EL (cell line): ENCODE data around the gene GATAD2A.
"Not testable (repeated sequence)": the region's sequence is repeated elsewhere in the genome, so short reads cannot be mapped to it uniquely, and the experiment has no call there.

Experiments used
- DNase-seq: peaks from one replicate; pipeline ENCODE4 v3.0.0-alpha.2; 2016

Gene GATAD2A

GRCh38 chr19:19468424-19469050 lies 63.1 kb downstream of the GATAD2A start:
- DNase-seq: no peak

GRCh38 chr19:19470579-19470978 lies 65.1 kb downstream of the GATAD2A start:
- no peak for DNase-seq

GRCh38 chr19:19471682-19472081 lies 66.2 kb downstream of the GATAD2A start:
- DNase-seq: no peak

GRCh38 chr19:19472106-19472505 lies 66.6 kb downstream of the GATAD2A start:
- not testable (repeated sequence) for DNase-seq

GRCh38 chr19:19475015-19475765 lies 69.7 kb downstream of the GATAD2A start:
- no peak for DNase-seq

- no peak for DNase-seq
Observed at GRCh38 chr19:19475849-19476828, 70.7 kb downstream of the GATAD2A start.

GRCh38 chr19:19477705-19478383 lies 72.4 kb downstream of the GATAD2A start:
- DNase-seq: no peak

- DNase-seq: no peak
Observed at GRCh38 chr19:19480688-19481087, 75.2 kb downstream of the GATAD2A start.

GRCh38 chr19:19482809-19483596 lies 77.5 kb downstream of the GATAD2A start:
- DNase-seq: no peak

GRCh38 chr19:19485161-19485997 lies 79.9 kb downstream of the GATAD2A start:
- DNase-seq: peak; percentile 62

GRCh38 chr19:19485998-19486290 lies 80.5 kb downstream of the GATAD2A start:
- DNase-seq: no peak

GRCh38 chr19:19486343-19487076 lies 81.0 kb downstream of the GATAD2A start:
- no peak for DNase-seq

- no peak for DNase-seq
Observed at GRCh38 chr19:19487077-19487949, 81.8 kb downstream of the GATAD2A start.

- no peak for DNase-seq
Observed at GRCh38 chr19:19487950-19488874, 82.7 kb downstream of the GATAD2A start.

GRCh38 chr19:19488875-19489690 lies 83.6 kb downstream of the GATAD2A start:
- peak; percentile 96 for DNase-seq

GRCh38 chr19:19489804-19490204 lies 84.3 kb downstream of the GATAD2A start:
- DNase-seq: no peak
